GM12865 (cell line): ENCODE measurements around the gene ZAP70.
"Not testable (repeated sequence)": the region's sequence is repeated elsewhere in the genome, so short reads cannot be mapped to it uniquely, and the experiment has no call there.

Experiments used
- DNase-seq: peaks from one replicate; pipeline ENCODE4 v3.0.0; 2010; ENCODE audit warnings: low read depth
- H3K4me3 ChIP-seq: 2 replicates; pipeline ENCODE4 v1.5.1; 2011; ENCODE audit warnings: mild to moderate bottlenecking, low read depth, low read length, control low read depth
- TF ChIP-seq, protein P1 (sequence below): IDR thresholded peaks from 2 replicates; pipeline ENCODE4 v1.5.1; 2011; ENCODE audit warnings: low read length, control low read depth, low read depth, inconsistent platforms; ENCODE audit not compliant: insufficient read depth; ENCODE audit errors: missing control alignments

The ZAP70 gene

DNA sequence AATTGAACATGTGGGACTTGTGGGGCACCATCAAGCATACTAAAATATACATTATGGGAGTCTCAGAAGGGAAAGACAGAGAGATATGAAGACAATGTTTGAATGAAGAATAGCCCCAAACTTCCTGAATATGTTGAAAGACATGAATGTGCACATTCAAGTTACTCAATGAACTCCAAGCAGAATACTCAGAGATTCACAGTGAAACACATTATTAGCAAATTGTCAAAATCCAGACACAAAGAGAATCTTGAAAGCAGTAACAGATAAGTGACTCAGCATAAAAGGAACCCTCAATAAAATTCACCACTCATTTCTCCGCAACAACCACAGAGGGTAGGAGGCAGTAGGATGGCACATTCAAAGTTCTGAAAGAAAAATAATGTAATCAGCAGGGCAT lies 35.1 kb upstream of the ZAP70 start:
- TF ChIP-seq, protein P1, sequence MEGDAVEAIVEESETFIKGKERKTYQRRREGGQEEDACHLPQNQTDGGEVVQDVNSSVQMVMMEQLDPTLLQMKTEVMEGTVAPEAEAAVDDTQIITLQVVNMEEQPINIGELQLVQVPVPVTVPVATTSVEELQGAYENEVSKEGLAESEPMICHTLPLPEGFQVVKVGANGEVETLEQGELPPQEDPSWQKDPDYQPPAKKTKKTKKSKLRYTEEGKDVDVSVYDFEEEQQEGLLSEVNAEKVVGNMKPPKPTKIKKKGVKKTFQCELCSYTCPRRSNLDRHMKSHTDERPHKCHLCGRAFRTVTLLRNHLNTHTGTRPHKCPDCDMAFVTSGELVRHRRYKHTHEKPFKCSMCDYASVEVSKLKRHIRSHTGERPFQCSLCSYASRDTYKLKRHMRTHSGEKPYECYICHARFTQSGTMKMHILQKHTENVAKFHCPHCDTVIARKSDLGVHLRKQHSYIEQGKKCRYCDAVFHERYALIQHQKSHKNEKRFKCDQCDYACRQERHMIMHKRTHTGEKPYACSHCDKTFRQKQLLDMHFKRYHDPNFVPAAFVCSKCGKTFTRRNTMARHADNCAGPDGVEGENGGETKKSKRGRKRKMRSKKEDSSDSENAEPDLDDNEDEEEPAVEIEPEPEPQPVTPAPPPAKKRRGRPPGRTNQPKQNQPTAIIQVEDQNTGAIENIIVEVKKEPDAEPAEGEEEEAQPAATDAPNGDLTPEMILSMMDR: no peak
- H3K4me3 ChIP-seq: no peak overlapping the region
- no peak for DNase-seq

DNA sequence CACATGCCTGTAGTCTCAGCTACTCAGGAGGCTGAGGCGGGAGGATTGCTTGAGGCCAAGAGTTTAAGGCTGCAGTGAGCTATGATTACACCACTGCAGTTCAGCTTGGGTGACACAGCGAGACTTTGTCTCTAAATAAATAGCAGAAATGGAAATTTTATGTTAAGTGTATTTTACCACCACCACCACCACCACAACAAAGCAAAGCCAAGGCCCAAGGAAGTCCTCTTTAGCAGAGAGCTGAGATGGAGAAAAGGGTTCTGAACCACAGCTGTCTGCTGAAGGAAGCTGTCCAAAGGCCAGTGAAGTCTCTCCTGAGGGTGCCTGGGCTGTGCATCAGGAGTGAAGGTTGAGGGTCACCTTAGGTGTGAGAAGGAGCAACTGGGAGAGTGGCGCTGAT lies 26.1 kb upstream of the ZAP70 start:
- not testable (repeated sequence) for DNase-seq, H3K4me3 ChIP-seq

DNA sequence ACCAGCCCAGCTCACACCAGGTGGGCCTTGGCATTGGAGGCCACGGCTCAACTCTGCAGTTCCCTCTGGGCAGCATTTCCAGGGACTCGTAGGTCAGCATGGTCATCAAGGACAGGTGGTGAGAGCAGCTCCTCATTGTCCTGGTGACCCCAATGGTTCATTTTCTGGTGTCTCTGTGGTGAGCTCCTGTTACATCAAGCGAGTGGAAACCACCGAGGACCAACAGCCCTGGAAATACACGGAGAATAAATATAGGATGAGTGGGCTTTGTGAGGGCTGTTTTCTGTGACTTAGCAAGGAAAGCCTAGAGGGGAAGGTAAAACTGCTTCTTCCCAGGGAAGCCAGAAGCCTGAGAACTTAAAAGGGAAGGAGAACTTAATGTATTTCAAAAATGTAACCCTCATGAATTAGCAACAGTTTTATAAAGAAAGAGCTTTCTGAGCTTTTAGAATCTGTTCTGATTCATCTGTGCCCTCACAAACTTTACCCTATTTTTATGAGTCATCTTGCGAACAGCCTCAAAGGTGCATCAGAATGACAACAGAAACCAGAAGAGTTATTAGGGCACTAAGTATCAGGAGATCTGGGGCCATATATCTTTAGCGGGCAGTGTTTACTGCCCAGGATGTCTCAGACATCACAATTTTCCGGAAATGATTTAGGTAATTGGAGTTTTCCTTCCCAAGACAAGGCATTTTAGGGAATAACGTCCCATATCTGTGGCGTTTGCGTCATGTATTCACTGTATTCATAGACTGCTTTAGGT lies 25.1 kb upstream of the ZAP70 start:
- no peak overlapping the region for H3K4me3 ChIP-seq
- DNase-seq: peak; percentile 60
- TF ChIP-seq, protein P1: no peak

DNA sequence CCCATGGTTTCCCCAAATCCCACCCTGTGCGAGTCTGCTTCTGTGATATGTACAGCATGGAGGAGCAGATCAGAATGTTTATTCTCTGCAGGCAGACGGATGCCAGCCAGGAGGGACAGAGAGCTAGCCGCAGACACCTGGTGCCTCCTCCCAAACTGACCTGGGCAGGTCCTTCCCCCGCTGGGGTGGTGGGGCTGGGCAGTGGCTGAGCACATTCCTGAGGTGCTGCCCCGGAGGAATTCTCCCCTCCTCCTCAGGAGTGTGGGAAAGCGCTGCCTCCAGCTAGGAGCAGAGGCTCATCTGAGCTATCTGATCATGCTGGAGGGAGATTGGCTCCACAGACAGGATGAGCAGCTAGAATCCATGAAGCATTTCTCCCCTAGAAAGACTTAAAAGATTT lies 22.2 kb upstream of the ZAP70 start:
- DNase-seq: no peak
- no peak overlapping the region for H3K4me3 ChIP-seq
- TF ChIP-seq, protein P1: no peak

DNA sequence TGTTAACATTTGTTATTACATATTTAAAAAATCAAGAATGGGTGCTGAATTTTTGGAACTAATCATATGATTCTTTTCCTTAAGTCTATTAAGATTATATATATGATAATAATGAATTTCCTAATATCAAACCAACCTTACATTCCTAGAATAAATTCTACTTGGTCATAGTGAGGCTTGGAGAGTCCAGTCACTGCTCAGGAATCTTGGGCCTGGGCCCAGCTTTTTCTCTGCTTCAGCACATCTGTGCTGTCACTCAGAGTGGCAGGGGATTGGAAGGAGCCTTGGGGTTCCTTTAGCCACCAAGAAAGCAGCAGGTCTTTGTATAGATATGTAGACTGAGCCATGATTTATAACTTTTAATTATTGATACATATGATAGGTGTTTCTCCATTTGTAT lies 19.9 kb upstream of the ZAP70 start:
- TF ChIP-seq, protein P1: no peak
- DNase-seq: no peak
- H3K4me3 ChIP-seq: no peak overlapping the region

DNA sequence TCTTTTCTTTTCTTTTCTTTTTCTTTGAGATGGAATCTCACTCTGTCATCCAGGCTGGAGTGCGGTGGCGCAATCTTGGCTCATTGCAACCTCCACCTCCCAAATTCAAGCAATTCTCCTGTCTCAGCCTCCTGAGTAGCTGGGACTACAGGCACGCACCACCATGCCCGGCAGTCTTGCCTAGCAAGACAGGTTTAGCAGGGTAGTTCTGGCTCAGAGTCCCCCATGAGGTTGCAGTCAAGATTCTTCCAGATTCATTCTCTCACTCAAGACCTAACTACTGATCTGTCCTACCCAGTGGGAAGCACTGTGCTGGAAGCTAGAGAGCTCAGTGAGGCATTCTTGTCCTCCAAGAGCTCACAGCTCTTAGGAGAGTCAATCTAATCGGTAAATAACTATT lies 17.6 kb upstream of the ZAP70 start:
- TF ChIP-seq, protein P1: no peak
- no peak for DNase-seq
- no peak overlapping the region for H3K4me3 ChIP-seq

DNA sequence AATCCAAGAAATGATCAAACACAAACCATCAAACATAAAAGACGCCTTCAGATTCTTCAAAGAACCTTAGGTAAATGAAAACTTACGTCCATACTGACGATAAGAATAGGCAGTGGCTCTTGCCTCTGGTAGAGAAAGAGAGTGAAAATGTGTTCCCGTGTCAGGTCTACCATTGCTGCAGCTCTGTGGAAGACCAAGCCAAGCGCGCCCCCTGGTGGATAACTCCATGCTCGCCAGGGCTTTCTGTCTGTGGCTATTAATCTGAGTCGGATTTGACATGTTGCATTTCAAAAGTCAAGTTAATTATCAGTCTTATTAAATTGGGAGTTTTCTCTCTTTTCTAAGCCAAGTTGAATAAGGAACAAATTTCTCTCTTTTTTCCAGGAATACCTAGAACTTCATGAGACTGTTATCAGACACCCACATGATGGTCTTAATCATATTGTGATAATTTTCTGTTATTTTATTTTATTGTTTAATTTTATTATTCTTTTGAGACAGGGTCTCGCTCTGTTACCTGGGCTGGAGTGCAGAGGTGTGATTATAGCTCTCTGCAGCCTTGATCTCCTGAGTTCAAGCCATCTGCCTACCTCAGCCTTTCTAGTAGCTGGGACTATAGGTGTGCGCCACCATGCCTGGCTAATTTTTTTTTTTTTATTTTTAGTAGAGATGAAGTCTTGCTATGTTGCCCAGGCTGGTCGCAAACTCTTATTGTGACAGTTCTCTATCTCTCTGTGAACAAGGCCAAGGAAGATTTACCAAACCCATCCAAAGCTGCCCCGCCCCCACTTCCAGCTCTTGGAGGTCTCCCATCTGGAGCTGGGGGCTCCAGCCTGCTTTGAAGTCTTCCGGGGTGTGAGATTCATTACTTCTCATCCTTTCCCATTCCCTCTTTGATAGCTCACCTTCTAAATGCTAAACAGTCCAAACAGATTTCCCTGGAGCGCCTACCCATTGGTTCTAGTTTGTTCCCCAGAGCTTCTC lies 15.8 kb upstream of the ZAP70 start:
- DNase-seq: peak; percentile 91
- H3K4me3 ChIP-seq: no peak overlapping the region
- TF ChIP-seq, protein P1: peak; percentile 82
